Islet of Langerhans (tissue), 1 donor: Measurements from ENCODE around the gene R3HCC1L.

Experiments used
- FAIRE-seq: peaks from one replicate; lab custom pipeline; 2011; peaks lifted over from hg19 to GRCh38; lab: Jason Lieb, UNC

The R3HCC1L gene

DNA sequence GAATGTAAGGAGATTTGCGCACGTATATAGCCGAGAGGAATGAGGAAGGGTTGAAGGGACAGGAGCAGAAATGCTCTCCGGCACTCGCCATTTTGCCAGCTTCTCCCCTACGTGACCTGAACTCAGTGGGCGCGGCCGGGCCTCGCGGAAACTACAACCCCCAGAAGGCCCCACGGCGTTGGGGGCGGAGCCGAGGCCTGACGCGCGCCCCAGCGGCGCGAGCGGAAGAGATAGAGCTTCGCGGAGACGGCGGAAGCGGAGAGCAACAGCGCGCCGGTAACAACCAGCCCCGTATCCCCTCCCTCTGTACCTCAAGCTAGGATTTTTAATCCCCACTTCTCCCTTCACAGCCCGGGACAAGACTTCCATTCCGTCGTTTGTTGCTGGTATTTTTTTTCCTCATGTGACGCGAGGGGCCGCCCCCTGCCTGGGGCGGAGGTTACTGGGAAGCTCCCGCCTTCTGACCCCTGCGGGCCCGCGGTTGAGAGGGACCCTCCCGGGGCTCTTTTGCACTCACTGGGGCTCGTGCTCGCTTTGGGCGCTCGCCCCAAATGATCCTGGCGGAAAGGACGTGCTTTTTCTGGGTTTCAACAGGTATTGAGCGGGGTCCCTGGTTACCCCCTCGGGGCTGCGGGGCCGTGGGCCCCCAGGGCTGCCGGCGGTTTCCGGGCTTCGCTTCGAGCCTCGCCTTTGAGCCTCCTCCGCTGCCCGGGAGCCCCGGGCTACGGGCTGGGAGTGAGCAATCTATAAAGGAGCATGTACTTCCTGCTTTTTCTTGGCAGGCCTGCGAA lies at the start of gene R3HCC1L:
Gene R3HCC1L, plus strand, starts transcription at position 227 of the 791 bp plus-strand sequence. CDS start 73,458 bp downstream, outside the sequence.
- no peak for FAIRE-seq

DNA sequence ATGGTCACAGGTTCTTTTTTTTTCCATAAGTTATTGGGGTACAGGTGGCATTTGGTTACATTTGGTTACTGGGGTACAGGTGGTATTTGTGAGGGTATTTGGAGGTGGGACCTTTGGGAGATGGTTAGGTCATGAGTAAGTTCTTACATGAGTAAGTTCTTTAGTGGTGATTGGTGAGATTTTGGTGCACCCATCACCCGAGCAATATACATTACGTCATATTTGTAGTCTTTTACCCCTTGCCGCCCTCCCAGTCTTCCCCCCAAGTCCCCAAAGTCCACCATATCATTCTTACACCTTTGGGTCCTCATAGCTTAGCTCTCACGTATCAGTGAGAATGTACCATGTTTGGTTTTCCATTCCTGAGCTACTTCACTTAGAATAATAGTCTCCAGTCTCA lies 49.2 kb upstream of the R3HCC1L start:
- FAIRE-seq = no peak

DNA sequence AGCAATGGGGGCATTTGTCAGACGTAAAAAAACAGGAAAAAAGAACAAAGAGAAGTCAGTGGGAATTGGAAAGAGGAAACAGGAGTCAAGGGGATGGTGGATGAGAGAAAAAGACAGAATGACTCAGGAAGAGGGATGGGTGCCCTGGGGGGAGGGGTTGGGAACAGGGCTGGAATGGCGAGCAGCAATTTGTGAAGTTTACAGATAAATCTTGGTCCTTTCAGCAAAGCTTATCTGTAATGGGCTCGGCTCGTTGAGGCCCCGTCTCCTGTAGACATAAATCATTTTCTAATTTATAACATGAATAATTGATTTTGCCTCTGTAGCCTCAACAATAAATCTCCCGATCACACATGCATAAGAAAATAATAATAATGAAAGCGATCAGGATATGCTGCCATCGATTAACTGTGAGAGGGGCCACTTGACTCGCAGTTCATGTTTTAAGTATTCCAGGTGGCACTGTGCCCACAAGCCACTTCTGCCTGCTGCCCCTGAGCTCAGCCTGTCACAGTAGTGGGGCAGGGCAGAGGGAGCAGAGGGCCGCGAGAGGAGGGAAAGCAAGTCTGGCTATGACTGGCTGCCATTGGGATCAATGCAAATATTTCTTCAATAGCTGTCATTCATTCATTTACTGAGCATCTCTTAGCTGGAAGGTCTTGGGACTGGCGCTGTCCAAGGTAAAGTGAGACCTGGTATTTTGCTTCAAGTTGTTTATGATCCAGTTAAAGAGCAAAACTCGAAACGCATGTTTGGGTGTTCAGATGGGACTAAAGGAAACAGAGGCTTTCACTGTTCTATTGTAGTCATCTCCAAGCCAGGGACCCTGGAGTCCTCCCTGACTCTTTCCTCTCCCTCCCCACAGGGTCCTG lies 47.4 kb upstream of the R3HCC1L start:
- FAIRE-seq = no peak

DNA sequence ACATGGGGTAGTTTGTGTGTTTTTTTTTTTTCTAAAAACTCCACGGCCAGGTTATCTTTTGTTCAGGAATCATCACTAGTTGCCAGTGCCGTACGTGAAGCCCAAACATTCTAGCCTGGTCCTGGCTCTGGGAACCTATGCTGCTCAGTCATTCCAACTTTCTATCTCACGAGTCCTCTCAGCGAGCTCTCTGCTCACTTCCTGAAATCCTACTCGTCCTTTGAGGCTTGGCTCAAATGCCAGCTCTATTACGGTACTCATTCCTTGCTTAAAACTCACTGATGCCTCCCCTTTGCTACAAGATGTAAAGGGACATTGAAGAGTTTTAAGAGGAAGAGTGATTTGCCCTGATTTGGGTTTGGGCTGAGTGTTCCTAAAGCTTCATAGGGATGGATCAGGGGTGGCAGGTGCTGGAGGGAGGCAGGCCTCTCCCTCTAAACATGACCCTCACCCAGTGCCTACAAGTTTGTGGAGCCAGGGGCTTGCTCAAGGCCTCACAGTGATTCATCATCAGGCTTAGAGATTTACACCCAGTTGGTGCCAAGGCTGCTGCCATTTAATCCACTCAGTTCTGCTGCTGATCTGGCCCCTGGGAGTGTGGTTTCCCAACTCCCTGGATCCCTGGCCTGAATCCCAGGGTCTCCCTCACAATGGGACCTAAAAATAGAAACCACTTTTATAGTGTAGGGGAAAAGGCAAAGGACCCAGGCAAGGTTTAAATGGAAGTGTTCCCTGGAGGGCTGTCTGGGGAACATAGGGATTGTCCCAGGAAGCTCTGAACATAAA lies 46.1 kb upstream of the R3HCC1L start:
- no peak for FAIRE-seq

DNA sequence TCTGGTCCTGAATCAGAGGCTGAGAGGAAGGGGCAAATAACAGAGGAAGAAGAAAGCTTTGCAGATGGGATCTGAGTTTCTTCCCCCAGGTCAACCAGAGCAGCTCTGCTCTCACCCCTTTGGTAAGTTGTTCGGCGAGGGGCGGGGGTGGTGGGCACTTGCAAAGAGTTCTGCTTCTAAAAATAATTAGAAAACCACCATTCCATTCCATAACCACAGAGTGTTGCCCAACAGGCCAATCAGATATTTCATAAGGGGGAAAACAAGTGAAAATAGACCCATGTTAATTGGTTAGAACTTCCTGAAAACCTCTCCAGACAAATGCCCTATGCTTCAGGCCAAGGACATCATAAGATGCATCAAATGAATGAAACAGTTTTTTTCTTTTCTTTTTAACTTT lies 43.6 kb upstream of the R3HCC1L start:
- FAIRE-seq = no peak

DNA sequence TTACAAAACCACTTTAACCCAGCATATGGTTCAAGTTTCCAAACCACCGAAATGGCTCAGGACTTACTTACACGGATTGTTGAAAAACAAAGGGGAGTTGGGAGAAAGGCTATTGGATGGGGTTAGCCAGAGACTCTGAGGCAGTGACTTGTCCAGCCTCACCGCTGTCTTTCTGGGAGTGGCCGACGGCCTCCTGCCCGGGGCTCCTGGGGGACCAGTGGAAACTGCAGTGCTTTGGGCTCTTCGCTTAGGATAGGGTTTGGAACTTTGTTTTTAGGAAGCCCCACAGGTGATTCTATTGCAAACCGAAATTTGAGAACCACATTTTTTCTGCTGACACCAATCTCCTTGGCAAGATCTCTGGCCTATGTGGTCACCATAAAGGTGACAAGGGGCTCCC lies 38.1 kb upstream of the R3HCC1L start:
- FAIRE-seq = no peak

DNA sequence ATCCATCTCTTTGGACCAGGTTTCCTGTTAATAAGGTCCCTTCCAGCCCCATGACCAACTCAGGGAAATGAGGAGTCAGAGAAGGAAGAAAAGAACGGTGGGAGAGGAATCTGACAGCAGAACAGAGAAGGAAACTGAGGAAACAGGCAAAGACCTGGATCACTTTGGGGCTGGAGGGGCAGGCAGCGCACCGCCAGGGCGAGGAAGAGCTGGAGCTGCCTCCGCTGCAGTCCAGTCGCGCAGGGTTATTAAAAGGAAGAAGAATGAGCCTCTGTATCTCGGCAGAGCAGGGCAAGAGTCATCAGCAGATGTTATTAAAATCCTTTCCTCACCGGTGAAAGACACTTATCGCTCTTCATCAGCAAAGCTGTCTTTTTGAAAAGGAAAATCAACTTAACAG lies 37.7 kb upstream of the R3HCC1L start:
- FAIRE-seq = no peak

DNA sequence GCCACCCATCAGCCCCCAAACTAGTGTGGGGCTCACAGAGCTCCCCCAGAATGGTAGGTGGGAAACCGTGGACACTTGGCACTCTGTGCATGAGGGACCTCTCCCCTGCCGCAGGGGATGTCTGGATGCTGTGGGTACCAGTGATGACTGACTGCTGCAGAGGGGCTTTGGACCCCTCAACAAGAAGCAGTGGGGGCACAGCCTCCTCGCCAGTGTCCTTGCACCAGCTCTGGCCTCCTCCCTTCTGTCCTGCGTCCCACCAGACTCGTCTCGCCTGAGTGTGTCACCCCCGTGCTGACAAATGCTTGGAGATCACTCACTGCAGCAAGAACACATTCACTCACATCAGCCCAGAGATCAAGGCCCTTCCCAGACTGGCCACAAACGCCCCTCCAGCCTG lies 37.3 kb upstream of the R3HCC1L start:
- FAIRE-seq = no peak

DNA sequence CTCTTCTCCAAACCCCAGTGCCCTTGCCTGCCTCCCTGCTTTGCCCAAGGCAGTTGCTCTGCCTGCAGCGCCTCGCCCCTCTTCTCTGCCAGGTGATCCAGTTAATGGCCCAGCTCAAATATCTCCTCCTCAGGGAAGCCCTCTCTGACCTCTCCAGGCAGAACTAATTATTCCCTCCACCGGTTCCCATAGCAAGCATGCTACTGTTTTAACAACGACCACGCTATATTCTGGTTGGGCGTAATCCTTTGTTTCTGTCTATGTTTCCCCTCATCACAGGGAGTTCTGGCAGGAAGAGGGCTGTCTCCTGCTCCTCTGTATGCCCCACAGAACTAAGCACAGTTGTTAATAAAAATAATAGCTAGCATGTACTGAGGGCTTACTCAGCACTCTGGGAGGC lies 36.8 kb upstream of the R3HCC1L start:
- no peak for FAIRE-seq

DNA sequence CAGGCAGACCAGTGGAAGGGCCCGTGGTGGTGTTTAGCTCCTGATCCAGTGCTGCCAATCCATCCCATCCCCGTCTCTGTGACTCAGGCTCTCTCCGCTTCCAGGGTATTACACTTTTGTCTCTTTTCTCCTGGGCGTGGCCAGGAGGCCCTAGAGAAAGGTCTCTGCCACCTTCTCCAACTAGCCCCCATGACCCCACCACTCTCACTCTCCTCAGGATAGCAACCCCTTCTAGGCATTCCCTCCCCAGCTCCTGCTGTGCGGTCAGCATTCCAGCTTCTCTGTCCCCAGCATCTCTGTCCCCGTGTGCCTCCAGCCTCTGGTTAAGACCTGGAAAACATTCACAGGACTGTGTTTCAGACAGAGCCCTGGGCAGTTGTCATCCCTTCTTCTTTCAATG lies 36.2 kb upstream of the R3HCC1L start:
- FAIRE-seq = no peak

DNA sequence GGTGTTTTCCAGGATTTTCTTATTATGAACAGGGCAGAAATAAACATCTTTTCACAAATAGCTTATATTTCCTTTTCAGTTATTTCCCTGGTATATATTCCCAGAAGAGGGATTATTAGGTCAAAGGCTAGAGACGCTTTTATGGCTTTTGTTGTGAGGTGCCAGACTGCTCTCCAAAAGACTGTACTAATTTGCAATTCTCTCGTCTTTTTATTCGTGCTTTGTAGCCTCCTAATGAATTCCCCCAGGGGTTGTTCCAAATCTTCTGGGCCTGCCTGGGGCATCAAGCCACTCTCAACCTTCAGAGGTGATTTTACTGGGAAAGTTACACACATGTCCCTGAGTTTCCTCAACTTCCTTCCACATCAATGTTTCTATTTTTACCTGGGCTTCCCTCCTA lies 34.0 kb upstream of the R3HCC1L start:
- FAIRE-seq = no peak

DNA sequence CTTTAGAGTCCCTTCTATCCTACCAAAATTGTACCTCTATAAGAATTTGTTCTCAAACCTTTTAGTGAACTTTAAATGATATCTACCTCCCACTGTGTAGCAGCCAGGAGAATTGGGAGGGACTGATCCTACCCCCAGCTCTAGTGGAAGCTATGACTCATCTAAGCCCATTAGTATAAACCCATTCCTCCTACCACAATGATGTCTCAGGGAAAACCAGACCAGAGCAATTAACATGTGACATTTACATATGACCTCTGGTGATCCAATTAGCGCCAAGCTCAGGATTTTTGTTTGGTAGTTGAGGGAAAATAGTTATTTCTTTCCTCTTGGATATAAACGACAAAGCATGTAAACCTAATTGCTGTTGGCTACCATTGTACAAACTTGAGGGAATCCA lies 33.1 kb upstream of the R3HCC1L start:
- FAIRE-seq = no peak

DNA sequence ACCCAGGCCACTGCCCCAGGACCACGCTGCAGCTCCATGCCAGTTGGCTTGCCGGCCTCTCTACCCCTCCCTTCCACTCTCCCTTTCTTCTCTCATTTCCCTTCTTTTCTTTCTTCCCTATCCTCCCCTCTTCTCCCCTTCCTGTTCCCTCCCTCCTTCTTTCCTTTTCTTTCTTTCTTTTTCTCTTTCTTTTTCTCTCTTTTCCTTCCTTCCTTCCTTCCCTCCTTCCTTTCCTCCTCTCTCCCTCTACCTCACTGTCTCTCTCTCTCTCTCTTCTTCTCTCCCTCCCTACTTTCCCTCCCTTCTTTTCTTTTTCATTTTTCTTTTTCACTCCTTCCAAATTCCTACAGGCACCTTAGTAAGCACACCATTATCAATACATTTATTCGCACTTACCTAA lies 30.3 kb upstream of the R3HCC1L start:
- no peak for FAIRE-seq

DNA sequence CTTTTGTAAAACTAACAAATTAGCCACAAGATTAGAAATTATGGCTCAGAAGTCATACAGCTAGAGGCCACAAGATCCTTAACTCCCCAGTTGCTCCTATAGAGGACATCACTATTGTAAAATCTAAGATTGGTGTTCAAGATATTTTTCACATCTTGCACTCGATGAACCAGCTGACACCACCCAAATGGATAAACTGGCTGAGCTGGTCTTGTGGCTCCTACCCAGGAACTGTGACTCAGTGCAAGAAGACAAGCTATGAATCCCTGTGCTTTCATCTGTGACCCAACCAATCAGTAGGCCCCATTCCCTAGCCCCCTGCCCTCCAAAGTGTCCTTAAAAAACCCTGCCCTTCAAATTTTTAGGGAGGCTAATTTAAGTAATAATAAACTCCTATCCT lies 27.9 kb upstream of the R3HCC1L start:
- FAIRE-seq = no peak

DNA sequence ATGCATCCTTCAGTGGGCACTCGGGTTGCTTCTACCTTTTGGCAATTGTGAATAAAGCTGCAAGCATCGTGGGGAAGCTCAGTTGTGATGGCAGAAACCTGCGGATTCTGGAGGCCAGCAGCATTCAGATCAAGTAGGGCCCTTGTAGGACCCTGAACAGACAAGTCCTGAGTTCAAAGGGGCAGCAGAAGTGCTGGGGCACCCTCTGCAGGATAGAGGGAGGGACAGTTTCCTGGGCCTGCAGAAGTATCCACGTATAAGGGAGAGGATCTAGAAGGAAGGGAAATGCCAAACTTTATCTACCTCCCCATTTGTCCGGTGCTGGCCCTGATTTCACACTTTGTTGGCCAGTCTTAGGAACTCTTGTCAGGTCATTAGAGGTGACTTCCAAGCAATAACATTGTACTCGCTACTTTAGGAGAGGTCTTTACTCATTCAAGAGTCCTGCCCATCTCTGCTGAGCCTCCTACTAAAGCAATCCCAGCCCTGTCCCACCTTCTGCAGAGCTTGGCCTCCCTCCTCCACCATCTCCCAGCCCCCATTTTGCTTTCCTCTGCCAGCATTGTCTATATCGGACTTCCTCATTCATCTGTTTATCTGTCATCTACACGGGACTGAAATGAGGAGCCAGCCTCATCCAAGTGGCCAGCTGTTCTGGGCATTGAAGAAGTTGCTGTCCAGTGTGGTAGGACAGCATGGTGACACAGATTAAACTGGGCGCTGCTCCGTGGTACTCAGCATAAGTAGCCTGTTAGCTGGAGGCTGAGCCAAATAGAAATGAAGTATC lies 26.6 kb upstream of the R3HCC1L start:
- no peak for FAIRE-seq

DNA sequence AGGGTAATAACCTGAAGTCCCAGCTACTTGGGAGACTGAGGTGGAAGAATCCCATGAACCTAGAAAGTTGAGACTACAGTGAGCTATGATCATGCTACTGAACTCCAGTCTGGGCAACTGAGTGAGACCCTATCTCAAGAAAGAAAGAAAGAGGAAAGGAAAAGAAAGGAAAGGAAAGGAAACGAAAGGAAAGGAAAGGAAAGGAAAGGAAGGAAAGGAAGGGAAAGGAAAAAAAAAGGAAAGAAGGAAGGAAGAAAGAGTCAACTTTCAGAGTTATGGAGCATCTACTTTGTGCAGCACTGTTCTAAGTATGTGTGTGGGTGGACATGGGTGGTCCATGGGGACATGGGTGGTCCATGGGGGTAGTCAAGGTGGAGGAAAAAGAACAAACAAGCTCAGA lies 24.1 kb upstream of the R3HCC1L start:
- FAIRE-seq = no peak

DNA sequence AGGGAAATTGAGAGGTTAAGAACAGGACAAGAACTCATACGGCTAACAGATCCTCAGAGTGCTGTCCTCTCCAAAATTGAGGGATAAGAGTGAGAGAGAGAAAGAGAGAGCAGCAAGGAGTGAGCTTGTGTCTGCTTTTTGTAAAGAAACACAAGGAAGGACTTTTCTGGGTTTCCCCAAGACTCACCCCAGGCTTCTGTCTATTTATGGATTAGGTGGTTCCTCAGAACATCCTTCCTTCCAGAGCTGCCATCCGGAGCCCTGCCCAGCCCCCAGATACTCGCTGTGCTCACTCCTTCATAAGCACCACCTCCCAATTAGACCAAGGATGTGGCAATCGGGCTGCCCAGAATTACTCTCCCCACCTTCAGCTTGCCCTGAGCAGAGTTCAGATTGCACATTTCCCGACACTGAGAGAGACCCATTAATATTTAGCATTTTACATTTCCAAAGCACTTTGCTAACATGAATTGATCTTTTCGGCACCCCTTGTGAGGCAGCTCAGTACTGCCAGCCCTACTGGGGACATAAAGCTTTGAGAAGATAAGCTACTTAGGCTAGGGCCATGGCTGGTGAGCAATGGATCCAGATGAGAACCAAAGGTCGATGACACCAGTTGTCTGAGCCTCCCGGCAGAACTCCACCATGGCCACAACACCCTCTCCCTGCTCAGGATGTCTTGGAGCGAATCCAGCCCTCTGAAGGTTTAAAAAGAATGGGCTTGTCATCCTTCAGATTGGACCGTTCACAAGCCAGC lies 19.2 kb upstream of the R3HCC1L start:
- FAIRE-seq = no peak

DNA sequence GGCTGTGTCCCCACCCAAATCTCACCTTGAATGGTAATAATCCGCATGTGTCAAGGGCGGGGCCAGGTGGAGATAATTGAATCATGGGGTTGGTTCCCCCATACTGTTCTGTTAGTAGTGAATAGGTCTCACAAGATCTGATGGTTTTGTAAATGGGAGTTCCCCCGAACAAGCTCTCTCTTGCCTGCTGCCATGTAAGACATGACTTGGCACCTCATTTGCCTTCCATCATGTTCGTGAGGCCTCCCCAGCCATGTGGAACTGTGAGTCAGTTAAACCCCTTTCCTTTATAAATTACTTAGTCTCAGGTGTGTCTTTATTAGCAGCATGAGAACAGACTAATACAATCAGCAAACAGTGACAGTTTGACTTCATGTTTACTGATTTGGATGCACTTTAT lies 14.6 kb upstream of the R3HCC1L start:
- FAIRE-seq = no peak

DNA sequence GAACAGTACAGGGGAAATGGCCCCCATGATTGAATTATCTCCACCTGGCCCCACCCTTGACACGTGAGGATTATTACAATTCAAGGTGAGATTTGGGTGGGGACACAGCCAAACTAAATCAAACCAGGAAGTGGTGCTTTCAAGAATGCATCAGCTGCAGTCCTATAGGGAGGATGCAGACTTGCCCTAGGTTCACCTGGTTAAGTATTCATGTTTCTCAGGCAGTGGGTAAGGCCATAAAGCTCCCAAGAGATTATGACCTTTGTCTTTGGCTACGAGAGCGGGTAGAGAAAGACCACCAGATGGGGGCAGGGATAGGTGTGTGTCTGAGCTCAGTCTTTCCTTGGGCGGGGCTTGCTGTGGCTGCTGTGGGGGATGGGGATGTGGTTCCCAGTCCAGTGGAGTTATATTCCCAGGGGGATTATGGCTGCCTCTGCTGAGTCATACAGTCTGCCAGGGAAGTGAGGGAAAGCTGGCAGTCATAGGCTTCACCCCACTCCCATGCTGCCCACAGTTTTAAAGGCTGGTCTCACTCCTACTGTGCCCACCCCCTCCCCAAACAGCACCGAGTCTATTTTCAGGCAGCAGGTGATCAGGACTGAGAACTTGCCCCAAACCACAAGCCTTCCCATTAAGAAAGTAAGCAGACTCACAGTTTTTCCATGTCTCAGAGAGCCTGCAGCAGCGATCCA lies 8.4 kb upstream of the R3HCC1L start:
- FAIRE-seq = no peak

DNA sequence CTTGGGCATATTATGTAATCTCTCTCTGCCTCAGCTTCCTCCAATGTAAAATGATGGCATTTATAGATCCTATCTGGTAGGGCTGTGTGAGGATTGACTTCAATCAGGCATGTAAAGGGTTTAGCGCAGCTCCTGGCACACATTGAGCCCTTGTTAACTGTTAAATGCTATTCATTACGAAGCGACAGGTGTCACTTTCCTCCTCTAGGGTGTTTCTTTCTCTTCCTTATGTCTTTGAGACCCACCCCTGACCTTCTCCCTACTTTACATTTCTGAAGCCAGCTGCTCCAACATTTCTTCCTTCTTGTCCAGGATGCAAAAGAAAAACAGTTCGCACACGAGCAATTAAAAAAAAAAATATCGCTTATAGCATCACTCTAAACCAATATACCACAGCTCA lies 5.7 kb upstream of the R3HCC1L start:
- FAIRE-seq = no peak

DNA sequence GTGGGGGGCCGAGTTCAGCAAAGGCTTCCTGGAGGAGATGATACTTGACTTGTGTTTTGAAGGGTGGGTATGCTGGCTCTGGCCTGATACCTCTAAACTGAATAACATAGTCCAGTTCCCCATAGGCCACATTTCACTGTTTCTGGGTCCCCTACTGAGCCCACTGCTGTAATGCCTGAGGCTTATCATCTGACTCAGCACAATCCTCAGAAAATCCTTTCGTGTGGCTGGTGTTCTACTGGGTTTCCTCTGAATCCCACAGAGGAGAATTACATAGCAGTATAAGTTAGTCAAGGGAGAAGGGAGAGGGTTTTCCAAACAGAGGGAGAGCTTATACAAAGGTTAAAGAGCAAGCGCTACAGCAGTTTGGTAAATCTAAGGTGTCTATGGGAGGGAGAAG lies 2.8 kb upstream of the R3HCC1L start:
- FAIRE-seq = no peak
